Measurements from ENCODE around the gene CSF2RB. TPM values are rescaled to one million over a fixed set of nuclear protein-coding genes. Genes with fewer than 3 reads are reported as not detected.

The CSF2RB gene
- total RNA-seq, 1 donor: 0.81 TPM

DNA sequence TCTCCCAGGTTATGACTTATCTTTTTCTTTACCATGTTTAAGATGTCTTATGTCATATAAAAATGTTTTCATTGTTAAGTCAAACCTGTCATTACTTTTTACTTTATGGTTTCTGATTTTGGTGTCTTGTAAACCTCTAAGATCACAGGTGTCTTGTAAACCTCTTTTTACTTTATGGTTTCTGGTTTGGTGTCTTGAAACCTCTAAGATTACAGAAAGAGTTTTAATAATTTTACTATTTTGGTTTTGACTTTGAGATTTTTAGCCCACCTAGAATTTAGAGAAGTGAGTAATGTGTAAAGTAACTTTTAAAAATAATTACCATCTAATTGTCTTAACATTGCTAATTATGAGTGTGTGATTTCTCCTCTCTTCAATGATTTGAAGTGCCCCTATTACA lies 2.6 kb downstream of the CSF2RB start:
- TF ChIP-seq, protein P1, sequence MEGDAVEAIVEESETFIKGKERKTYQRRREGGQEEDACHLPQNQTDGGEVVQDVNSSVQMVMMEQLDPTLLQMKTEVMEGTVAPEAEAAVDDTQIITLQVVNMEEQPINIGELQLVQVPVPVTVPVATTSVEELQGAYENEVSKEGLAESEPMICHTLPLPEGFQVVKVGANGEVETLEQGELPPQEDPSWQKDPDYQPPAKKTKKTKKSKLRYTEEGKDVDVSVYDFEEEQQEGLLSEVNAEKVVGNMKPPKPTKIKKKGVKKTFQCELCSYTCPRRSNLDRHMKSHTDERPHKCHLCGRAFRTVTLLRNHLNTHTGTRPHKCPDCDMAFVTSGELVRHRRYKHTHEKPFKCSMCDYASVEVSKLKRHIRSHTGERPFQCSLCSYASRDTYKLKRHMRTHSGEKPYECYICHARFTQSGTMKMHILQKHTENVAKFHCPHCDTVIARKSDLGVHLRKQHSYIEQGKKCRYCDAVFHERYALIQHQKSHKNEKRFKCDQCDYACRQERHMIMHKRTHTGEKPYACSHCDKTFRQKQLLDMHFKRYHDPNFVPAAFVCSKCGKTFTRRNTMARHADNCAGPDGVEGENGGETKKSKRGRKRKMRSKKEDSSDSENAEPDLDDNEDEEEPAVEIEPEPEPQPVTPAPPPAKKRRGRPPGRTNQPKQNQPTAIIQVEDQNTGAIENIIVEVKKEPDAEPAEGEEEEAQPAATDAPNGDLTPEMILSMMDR (IDR thresholded peaks at IDR 0.05; ENCODE audit: insufficient read depth, low read length): no peak
- no peak overlapping the region for H3K4me3 ChIP-seq (ENCODE audit: low read depth, low read length)
- DNase-seq (ENCODE audit: low read depth): no peak

GRCh38 chr22:36918586-36919284 lies 5.3 kb downstream of the CSF2RB start:
- no peak overlapping the region for H3K4me3 ChIP-seq (ENCODE audit: low read depth, low read length)
- TF ChIP-seq, protein P1 (IDR thresholded peaks at IDR 0.05; ENCODE audit: insufficient read depth, low read length): no peak
- DNase-seq (ENCODE audit: low read depth): no peak

DNA sequence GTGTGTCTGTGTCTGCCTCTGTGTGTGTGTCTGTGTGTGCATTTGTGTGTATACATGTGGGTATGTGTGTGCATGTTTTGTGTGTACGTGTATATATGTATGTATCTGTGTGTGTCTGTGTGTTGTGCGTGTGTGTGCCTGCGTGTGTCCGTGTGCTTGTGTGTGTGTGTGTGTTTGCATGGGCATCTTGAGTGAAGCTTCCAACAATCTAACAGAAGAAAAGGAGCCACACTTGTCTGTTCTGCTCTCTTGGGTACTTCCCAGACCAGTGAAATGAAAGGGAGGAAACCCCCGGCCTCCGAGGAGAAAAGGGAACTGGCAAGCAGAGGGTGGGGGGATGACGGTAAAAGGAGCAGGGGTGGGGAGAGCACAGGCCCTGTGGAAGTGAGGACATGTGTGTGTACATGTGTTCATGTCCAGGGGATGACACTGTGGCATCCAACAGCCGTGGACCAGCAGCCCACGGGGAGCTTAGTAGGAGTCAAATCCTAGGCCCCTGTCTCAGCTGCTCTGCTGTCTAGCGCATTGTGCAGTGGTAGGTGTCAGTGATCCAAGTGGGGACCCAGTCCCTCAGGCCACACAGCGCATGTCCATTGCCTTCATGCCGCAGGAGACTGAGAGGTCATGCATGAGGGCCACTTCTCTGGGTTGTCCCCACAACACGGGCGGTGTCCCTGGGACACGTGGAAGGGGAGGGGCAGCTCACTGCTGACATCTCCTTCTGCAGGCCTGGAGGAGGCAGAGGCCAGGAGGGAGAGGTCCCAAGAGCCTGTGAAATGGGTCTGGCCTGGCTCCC lies 8.1 kb downstream of the CSF2RB start:
- no peak overlapping the region for H3K4me3 ChIP-seq (ENCODE audit: low read depth, low read length)
- TF ChIP-seq, protein P1 (IDR thresholded peaks at IDR 0.05; ENCODE audit: insufficient read depth, low read length): no peak
- no peak for DNase-seq (ENCODE audit: low read depth)

DNA sequence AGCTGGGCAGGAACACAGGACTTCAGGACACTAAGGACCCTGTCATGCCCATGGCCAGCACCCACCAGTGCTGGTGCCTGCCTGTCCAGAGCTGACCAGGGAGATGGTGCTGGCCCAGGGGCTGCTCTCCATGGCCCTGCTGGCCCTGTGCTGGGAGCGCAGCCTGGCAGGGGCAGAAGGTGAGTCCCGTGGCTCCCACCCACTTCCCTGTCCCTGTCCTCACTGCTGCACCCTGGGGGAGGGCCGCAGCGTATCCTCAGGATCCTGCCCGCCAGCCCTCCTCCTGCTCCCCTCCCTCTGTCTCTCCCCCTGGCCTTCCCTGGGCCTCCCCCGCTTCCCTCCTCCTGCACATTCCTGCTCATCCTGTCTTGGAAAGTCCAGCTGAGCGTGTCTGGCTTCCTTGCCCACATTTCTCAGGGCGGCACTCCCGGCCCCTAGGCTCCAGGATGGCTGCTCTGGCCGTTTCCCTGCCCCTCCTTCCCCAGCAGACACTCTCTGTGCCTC lies 8.7 kb downstream of the CSF2RB start:
- no peak overlapping the region for H3K4me3 ChIP-seq (ENCODE audit: low read depth, low read length)
- TF ChIP-seq, protein P1 (IDR thresholded peaks at IDR 0.05; ENCODE audit: insufficient read depth, low read length): no peak
- DNase-seq (ENCODE audit: low read depth): no peak

DNA sequence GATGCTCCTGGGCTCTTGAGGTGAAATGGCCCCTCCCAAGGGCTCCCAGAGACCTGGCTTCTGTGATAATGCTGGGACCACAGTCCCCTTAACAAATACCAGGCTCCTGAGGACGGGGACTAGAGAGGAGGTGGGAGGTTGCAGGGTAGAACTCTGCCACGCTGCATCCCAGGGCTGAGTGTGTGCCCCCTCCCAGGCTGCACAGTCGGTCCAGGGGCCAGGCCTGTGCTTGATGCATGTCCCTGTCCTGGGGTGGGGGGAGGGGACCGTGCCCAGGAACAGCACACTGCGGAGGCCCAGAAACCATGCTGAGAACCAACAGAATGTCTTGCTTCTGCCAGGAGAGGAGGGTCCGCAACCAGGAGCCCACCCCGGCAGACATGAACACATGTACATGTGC lies 9.3 kb downstream of the CSF2RB start:
- no peak for DNase-seq (ENCODE audit: low read depth)
- H3K4me3 ChIP-seq (ENCODE audit: low read depth, low read length): no peak overlapping the region
- TF ChIP-seq, protein P1 (IDR thresholded peaks at IDR 0.05; ENCODE audit: insufficient read depth, low read length): no peak

DNA sequence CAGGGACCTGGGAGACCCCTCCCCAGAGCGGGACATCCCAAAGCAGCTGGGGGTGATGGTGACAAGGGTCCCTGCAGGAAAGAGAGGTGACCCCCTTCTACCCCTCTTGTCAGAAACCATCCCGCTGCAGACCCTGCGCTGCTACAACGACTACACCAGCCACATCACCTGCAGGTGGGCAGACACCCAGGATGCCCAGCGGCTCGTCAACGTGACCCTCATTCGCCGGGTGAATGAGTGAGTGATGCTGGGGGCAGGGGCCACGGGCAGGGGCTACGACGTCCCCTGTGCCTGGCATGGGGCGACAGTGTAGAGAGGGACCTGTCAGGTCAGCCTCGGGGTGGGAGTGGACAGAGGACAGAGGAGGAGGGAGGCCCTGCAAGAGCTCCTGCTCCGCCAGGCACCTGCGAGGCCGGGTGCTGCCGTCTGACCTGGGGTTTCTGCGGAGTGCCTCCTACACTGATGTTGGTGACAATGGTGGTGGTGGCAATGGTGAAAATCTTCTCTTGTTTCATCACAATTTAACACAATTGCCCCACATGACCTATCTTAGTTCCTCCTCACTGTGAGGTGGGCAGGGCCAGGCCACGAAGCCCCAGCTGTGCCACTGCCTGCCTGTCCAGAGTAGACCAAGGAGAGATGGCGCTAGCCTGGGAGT lies 9.8 kb downstream of the CSF2RB start:
- no peak for DNase-seq (ENCODE audit: low read depth)
- no peak overlapping the region for H3K4me3 ChIP-seq (ENCODE audit: low read depth, low read length)
- TF ChIP-seq, protein P1 (IDR thresholded peaks at IDR 0.05; ENCODE audit: insufficient read depth, low read length): no peak
